AG04449 (cell line): ENCODE data around the gene CD63.
A peak's percentile ranks its signal among the peaks of the same experiment; 100 is the strongest.

Source experiments
- CTCF ChIA-PET: fragments of 350-600 bp; formaldehyde crosslinking; extraction: SDS; loops from one replicate; lab custom pipeline; 2021; ENCODE audit warnings: antibody characterized with exemption; lab: Yijun Ruan, JAX
- POLR2A ChIA-PET: fragments of 400-600, 350-600 bp; formaldehyde crosslinking; extraction: SDS; loops from one replicate; lab custom pipeline; 2020; ENCODE audit warnings: antibody characterized with exemption, inconsistent platforms; lab: Yijun Ruan, JAX
- DNase-seq: peaks from one replicate; pipeline ENCODE4 v3.0.0-alpha.2; 2010; ENCODE audit warnings: low read depth, low spot score
- H3K4me3 ChIP-seq: 2 replicates; pipeline ENCODE4 v1.5.1; 2011; ENCODE audit warnings: low read depth, mild to moderate bottlenecking, control low read depth, low read length
- CTCF ChIP-seq: IDR thresholded peaks from one replicate; pipeline ENCODE4 v1.5.1; 2011; ENCODE audit warnings: mild to moderate bottlenecking, moderate library complexity, low read length, control low read depth, inconsistent platforms; ENCODE audit not compliant: insufficient read depth; ENCODE audit errors: missing control alignments

The CD63 gene

DNA sequence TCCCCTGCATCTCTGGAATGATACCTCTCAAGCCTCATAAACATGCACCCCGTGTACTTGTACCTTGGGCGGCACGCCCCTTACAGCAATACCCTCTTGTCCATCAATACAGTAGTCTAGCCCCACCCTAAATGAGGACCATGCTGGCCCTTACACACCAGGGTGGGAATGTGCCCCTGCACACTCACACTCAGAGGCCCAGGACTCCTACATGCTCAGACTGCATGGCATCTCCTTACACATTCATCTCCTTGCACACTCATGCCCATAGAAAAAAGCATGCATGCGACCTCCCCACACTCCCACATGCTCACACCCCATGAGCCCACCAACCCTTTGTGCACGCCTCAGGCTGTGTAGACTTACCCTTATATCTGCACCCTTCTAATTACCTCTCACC lies 43.1 kb downstream of the CD63 start:
- CTCF ChIA-PET: no interaction called here
- POLR2A ChIA-PET: no interaction called here
- H3K4me3 ChIP-seq: no peak overlapping the region
- TF ChIP-seq CTCF: no peak
- no peak for DNase-seq

- no peak for TF ChIP-seq CTCF
- ChIA-PET POLR2A (no interaction called here), CTCF (no interaction called here)
- H3K4me3 ChIP-seq: no peak overlapping the region
- no peak for DNase-seq
Measured at GRCh38 chr12:55684761-55685370, 43.9 kb downstream of the CD63 start.

DNA sequence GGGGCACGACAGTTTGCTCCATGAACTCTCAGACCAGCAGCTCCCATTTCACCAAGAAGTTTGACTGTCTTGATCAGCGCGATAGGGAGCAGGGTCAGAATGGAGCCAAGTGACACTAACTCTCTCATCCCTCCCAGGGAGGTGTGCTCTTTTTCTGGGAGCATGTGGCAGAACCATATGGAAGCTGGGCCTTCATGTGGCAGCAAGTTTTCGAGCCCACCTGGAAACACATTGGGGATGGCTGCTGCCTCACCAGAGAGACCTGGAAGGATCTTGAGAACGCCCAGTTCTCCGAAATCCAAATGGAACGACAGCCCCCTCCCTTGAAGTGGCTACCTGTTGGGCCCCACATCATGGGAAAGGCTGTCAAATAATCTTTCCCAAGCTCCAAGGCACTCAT lies 45.1 kb downstream of the CD63 start:
- ChIA-PET CTCF (interaction anchor here (1.1 kb wide), 1 partner anchor 12 kb away, joined by 3 read pairs; no protein-coding TSS in a partner anchor), POLR2A (no interaction called here)
- no peak for DNase-seq
- no peak for TF ChIP-seq CTCF
- no peak overlapping the region for H3K4me3 ChIP-seq

GRCh38 chr12:55682087-55682796 lies 46.6 kb downstream of the CD63 start:
- no peak for TF ChIP-seq CTCF
- ChIA-PET CTCF (interaction anchor here (0.8 to 2.4 kb wide), 7 partner anchors 9 to 55 kb away, joined by 3 to 25 read pairs (median 5); partner anchors contain the start of gene BLOC1S1), POLR2A (no interaction called here)
- H3K4me3 ChIP-seq: no peak overlapping the region
- DNase-seq: no peak

- DNase-seq: no peak
- TF ChIP-seq CTCF: peak; percentile 35
- ChIA-PET POLR2A (no interaction called here), CTCF (interaction anchor here (0.7 to 2.4 kb wide), 9 partner anchors 8 to 56 kb away, joined by 3 to 25 read pairs (median 3); partner anchors contain the start of gene BLOC1S1)
- peak overlapping the region; percentile 32 for H3K4me3 ChIP-seq
Measured at GRCh38 chr12:55681142-55682077, 47.4 kb downstream of the CD63 start.
